HCT116 (cell line): ENCODE data around the gene AGPS.

Experiments used
- POLR2A ChIP-seq: IDR thresholded peaks from 2 replicates; pipeline ENCODE4 v1.7.0; 2011; ENCODE audit warnings: borderline replicate concordance; ENCODE audit not compliant: insufficient read depth, insufficient read length; ENCODE audit errors: extremely low read depth
- ZFX ChIP-seq: fragments of 450-650 bp; IDR thresholded peaks from 2 replicates; pipeline ENCODE4 v1.6.1; 2017
- TF ChIP-seq, protein P1 (sequence below), 3 experiments: fragments of 200-600 bp in 1 of 3; sonication (generic) in 1 of 3; IDR thresholded peaks in 2 of 3; conservative IDR thresholded peaks in 1 of 3; 2 replicates each; pipeline ENCODE4 v1.5.1; 2012 to 2017; ENCODE audit warnings: low read depth in 2 of 3, low read length in 2 of 3, antibody characterized with exemption in 1 of 3, borderline replicate concordance in 1 of 3, control low read depth in 1 of 3, mild to moderate bottlenecking in 1 of 3, mixed read lengths in 1 of 3, mixed run types in 1 of 3, moderate library complexity in 1 of 3; ENCODE audit not compliant: insufficient read depth in 1 of 3

DNA sequence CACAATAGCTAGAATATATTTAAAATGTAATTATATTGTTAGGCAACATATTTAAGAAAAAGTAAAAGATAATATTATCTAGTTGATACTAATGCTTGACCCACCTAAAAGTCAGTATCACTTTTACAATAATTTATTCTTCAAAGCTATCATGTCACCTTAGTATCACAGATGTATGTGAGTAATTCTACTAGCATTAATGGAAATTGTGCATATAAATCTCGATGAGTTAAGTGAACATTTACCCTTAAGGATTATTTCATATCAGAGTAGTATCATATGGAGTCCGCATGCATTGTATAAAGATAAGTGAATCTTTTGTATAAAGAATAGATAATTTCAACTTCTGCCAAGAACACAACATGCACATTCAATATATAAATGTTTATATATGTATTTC lies 103.4 kb downstream of the AGPS start:
- TF ChIP-seq, protein P1, sequence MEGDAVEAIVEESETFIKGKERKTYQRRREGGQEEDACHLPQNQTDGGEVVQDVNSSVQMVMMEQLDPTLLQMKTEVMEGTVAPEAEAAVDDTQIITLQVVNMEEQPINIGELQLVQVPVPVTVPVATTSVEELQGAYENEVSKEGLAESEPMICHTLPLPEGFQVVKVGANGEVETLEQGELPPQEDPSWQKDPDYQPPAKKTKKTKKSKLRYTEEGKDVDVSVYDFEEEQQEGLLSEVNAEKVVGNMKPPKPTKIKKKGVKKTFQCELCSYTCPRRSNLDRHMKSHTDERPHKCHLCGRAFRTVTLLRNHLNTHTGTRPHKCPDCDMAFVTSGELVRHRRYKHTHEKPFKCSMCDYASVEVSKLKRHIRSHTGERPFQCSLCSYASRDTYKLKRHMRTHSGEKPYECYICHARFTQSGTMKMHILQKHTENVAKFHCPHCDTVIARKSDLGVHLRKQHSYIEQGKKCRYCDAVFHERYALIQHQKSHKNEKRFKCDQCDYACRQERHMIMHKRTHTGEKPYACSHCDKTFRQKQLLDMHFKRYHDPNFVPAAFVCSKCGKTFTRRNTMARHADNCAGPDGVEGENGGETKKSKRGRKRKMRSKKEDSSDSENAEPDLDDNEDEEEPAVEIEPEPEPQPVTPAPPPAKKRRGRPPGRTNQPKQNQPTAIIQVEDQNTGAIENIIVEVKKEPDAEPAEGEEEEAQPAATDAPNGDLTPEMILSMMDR (IDR thresholded peaks at IDR 0.05 in 2 of 3, conservative IDR thresholded peaks at IDR 0.05 in 1 of 3; ENCODE audit: borderline replicate concordance in 1 of 3, insufficient read depth in 1 of 3, low read depth in 2 of 3, low read length in 2 of 3): no peak
- TF ChIP-seq POLR2A (no peak), ZFX (no peak)
